C1 segment of cervical spinal cord (tissue), 14 donors: ENCODE data around the gene SPSB3.

Experiments
- DNase-seq, 14 donors: peaks; one replicate each; lab custom pipeline; 2025; lab: John Stamatoyannopoulos, UW

SPSB3 gene

DNA sequence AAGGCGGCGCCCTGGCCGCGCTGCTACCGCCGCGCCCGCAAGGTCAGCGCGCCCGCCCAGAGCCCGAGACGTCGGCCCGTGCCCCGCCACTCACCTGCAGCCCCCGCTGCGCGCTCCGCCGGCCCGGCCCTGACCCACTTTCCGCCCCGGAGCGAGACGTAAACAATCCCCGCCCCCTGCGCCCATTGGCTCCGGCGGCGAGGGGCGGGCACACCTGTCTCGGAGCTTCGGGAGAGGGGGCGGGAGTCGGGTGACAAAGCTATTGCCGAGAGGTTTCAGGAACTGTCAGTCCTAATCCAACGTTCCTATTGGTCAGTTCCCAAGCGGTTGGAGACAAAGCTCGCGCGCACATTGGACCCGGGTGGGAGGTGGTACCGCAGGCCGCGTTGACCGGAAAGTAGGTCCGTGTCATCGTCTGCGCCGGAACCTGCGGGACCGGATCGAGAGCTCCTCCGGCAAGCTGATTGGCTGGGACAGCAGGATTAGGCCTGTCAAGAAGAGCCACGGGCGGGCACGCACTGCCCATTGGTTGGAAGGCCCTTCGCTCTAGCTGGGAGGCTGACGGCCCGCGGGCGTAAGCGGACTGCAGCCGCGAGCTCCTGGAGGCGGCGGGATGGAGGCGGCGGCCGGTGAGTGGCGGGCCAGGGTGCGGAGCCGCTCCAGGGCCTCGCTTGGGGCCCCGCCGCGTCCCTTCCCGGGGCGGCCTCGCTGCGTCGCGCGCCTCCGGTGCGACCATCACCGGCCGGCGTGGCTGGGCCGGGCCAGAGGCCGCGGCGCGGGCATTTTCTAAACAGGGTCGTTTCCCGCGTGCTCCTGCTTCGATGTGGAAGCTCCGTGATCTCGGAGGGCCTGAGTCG, at the start of gene SPSB3, which contains the start of gene NUBP2:
TSS of gene SPSB3 (minus strand) at position 164 of the 857 bp plus-strand sequence. CDS start 1,088 bp downstream, outside the sequence.
TSS of gene NUBP2 (plus strand) at position 553 of the 857 bp plus-strand sequence. CDS start at position 614, 61 bp downstream.
- DNase-seq = peak; percentile 93 to 100 (median 100)

GRCh38 chr16:1831186-1832075, 49.1 kb upstream of the SPSB3 start:
- DNase-seq = no peak

- no peak for DNase-seq
Observed at GRCh38 chr16:1830213-1830612, 47.8 kb upstream of the SPSB3 start.

GRCh38 chr16:1828645-1829410, 46.5 kb upstream of the SPSB3 start:
- DNase-seq = no peak

DNA sequence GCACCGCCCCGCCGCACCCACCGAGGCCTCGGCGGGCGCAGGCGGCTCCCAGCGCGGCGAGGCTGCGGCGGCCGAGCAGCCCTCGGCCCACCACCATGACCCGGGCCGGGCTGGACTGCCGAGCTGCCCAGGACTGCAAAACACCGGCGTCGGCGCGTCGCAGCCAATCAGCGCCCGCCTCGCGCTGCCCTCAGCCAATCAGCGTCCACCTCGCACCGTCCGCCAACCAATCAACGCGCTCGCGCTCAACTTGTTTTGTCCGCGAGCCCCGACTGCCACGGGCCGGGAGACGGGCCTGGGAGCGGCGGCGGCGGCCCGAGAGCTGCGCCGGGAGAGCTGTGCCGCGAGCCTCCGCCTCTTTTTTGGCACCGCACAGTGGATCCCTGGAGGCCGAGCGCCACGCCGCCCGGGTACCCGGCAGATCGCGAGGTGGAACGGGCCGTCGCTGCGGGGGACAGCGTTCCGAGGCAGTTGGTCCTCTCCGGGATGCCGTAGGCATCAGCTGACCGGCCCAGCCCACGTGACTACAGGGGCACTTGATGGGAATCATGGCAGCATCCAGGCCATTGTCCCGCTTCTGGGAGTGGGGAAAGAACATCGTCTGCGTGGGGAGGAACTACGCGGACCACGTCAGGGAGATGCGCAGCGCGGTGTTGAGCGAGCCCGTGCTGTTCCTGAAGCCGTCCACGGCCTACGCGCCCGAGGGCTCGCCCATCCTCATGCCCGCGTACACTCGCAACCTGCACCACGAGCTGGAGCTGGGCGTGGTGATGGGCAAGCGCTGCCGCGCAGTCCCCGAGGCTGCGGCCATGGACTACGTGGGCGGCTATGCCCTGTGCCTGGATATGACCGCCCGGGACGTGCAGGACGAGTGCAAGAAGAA, 44.6 kb upstream of the SPSB3 start, which contains the start of the genes FAHD1 and HAGH:
TSS of gene FAHD1 (plus strand) at position 516 of the 883 bp plus-strand sequence. CDS start at position 549, 33 bp downstream.
TSS of gene HAGH (minus strand) at position 135 of the 883 bp plus-strand sequence. CDS start at position 97, 38 bp downstream.
- DNase-seq = peak; percentile 91 to 99 (median 96)

DNA sequence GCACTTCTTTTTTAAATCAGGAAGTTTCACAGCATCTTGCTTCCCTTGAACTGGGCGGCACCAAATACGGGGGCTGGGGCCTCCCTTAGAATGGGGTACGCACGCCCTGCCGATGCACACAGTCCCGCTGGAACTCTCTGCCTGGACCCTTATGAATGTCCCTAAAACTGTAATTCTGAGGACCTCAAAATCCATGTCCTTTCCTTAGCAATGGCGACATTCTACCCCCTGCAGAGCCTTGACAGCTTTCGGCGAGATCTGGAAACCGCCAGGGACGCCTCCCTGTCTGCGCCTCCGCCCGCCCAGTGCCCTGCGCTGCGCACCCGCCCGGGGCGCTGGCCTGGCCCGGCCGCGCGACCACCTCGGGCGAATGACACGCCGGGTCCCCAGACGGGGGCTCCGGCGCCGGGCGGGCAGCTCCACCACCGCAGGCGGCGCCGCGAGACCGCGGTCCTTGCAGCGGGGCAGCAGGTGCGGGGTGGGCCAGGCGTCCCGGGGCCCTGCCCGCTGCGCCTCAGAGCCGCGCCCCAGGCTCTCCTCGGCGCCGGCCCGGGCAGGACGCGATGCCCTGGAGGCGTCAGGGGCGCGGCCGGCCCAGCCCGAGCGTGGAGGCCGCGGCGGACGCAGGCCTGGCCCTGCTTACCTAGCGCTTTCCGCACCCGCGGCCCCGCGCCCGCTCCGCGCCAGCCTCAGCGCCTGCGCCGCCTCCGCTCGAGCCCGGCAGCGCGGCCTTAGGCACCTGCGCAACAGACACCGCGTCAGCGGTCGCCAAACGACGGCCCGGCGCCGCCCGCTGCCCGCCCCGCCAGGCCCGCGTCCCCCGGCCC, 43.7 kb upstream of the SPSB3 start:
- no peak for DNase-seq

GRCh38 chr16:1825381-1825863, 43.1 kb upstream of the SPSB3 start:
- DNase-seq = no peak

- DNase-seq = peak in 1 of 14 donors; percentile 11
Observed at GRCh38 chr16:1823821-1824220, 41.5 kb upstream of the SPSB3 start.

DNA sequence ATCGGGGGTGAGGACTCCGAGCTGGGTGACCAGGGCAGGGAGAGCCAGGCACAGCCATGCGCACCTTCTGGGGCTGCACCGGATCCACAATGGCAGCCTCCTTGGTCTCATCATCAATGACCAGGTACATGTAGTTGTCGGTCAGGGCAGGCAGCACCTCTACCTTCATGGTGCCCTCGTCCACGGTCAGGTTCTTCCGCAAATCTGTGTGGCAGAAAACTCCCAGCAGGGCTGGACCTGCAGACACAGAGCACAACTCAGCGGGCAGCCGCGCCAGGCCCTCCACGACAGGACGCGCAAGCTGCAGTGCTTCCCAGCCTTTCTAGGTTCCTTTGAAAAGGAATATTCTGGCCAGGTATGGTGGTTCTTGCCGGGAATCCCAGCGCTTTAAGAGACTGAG, 40.4 kb upstream of the SPSB3 start:
- no peak for DNase-seq

DNA sequence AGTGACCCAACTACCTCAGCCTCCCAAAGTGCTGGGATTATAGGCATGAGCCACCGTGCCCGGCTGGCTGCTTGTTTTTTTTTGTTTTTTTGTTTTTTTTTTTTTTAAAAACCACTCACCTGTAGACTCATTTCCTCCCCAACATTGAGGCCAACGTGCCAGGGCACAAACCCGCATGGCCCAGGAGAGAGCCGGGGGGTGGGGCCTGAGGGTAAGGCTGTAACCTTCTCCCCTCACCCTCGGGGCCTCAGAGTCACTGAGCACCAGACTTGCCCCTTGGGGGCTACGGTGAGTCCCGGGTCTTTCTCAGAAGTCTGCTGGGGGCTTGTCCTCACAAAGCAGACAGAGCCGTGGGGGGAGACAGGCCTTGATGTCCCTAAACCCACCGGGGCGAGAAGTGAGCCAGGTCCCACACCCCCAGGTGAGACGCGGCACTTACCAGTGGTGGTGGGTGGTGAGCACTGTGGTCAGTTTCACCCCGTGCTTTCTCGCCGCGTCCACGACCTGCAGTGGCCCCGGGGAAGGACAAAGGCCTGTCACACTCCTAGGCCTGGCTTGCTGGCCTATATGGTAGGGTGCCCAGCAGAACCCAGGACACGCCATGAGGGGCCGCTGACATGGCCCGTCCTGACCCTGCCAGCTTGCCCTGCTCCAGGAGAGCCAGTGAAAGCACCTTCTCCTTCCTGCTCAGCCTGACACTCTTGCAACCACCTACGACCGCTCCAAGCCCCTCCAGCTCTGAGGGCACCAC, 39.7 kb upstream of the SPSB3 start:
- no peak for DNase-seq

GRCh38 chr16:1820946-1821290, 38.5 kb upstream of the SPSB3 start:
- DNase-seq = no peak

- no peak for DNase-seq
Observed at GRCh38 chr16:1820096-1820945, 38.0 kb upstream of the SPSB3 start.

- DNase-seq = no peak
Observed at GRCh38 chr16:1819611-1820010, 37.2 kb upstream of the SPSB3 start.

DNA sequence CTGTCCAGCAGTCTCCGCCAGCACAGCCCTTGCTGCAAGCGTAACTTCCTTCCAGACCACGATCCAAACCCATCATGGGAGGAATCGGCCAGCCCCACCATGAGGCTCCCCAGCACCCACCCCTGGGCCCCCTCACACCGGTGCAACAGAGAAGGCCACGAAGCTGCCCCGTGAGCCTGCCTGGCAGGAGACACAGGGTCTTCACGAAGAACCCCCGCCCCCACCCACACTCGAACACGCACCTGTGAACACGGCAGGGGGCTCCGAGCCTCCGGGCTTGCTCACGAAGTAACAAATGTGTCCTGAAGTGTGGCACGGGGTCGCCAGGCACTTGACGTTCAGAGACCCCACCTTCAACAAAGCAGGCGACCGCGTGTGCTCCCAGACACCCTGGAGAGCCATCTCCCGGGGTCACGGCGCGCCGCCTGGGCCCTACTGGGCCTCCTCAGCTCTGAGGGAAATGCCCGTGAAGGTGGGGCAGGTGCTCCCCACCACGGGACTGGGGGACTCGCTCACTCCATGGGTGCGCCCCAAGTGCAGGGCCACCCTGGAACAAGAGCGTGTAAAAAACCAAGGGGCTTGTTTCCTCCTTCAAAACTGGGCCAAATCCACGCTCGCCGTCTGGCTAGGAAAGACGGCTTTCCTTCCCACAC, 36.6 kb upstream of the SPSB3 start:
- no peak for DNase-seq

DNA sequence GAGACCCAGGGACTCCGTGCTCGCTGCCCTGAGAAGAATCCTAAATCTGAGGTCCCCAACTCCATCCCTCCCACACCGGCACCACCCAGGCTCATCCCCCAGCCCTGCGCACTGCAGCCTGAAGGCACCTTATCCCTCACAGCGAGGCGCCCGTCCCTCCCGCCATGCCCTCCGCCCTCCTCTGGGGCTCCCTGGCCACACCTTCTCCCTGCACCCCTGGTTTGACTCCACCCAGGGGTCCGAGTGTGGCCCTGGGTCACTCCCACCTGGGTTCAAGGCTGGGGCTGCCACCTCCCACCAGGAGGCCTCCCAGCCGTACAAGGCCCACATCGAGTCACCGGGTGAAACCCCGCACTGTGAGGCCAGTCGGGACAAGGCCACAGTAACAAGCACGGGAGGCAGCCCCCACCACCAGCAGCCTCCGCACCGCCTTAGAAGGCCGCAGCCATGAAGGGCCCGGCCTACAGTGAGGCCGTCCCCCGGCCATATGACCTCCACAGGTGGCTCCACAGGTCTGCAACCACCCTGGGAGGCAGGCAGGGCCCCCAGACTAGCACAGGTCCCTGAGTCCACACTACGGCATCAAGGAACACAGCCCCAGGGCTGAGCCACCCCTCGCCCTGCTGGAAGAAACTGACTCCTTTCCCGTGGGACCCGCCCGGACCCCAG, 36.0 kb upstream of the SPSB3 start:
- DNase-seq = no peak

DNA sequence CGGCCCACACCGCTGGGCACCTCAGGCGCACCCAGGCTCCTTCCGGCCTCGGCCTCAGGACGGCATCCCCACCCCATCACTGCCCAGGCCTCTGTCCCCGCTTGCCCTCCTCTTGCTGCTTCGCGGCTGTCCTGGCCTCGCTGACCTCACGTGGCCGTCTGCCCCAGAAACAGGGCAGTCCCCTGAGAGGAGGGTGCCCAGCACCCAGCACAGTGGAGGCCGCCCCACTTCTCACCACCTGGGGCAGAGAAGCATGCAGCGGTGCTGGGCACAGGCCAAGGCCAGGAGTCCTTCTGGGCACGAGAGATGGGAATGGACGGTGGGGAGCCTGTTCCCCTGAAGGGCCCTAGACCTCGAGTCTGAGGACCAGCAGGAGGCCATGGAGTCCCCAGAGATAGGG, 35.3 kb upstream of the SPSB3 start:
- no peak for DNase-seq

DNA sequence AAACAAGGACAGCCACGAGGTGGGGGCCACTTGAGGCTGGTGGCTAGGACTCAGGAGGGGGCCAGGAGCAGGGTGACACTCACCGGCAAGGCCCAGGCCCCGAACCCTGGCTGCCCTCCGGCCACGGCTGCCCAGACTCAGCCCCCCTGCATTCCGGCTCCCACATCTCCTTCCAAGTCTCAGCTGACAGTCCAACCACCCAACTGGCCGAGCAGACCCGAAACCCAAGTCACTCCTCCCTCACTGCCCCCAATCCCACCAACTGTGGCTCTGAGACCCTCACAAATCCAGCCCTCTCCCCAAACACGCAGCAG, 34.9 kb upstream of the SPSB3 start:
- DNase-seq = no peak
